CD4-positive, alpha-beta T cell treated with Interleukin-17A for 1 hour (primary cell): ENCODE results near the gene ITPR2.
A peak's percentile ranks its signal among the peaks of the same experiment; 100 is the strongest.
"Not testable (repeated sequence)": the region's sequence is repeated elsewhere in the genome, so short reads cannot be mapped to it uniquely, and the experiment has no call there.

Experiments
- DNase-seq: peaks from one replicate; pipeline ENCODE4 v3.0.0-alpha.2; 2020

ITPR2 gene

DNA sequence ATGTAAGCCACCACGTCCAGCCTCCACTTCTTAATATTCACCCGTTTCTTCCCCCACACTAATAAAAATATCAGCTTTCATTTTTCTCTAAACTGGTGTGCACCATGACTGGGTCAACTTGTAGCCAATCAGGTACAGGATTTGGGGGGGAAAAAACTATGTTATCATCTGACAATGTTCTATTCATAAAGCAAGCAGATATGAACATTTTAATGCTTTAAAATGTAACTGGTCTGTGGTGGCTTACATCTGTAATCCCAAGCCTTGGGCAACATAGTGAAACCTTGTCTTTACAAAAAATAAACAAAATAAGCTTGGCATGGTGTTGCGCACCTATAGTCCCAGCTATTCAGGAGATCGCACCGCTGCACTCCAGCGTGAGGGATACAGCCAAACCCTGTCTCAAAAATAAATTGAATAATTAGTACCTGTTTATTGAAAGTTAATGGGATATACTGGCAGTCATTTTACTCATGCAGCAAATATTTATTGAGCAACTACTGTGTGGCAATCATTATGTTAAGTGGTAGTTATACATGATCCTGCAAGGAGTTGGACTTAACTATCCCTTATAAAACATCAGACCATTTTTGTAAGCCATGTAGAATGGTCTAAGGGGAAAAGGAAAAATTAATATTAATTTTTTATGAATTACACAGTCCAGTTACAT lies 15.3 kb upstream of the ITPR2 start:
- DNase-seq: no peak

DNA sequence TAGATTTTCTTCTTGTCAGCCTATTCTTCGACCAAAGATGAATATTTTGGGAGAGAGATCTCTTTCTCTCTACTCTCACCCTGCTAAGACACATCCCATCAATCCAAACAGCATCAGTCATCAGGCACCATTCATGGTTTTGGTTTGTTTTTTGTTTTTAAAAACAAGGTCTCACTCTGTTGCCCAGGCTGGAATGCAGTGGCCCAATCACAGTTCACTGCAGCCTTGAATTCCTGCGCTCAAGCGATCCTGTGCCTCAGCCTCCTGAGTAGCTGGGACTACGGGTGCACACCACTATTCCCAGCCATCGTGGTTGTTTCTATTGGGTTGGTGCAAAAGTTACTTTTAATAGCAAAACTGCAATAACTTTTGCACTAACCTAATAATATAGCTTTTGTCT lies 14.4 kb upstream of the ITPR2 start:
- no peak for DNase-seq

DNA sequence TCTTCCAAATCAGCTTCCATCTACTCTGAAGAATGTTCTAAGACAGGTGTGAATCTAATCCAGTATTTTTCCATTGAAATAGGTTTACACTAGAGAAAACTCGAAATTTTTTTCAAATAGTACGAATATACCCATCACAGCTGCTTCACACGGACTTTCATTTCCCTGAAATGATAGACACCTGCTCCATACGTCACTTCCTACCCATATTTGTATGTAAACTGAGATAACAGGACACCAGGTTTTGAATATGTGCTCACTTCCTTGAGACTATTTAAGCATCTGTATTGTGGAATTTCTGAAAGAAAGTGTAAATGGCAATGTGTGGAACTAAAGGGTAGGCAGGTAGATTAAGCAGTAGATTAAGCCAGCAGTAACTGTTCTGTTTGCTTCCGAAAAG lies 13.4 kb upstream of the ITPR2 start:
- DNase-seq: no peak

DNA sequence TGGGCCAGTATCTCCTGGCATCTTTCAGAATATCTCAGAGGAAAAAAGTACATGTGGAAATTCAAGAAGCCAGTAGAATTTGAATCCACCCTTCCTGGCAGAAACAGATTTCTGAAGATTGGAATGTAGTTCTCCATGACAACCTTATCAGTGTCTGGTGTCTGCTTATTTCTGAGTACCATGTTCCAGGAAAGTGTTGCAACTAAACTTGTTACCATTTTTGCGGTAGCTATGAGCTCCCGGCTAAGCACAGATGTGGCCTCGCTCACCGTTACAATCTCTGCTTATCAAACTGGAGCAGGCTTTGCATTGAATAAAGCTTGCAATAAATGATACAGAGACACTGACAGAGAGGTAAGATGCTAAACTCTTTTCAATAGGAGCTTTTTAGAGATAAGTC lies 13.0 kb upstream of the ITPR2 start:
- DNase-seq: no peak

DNA sequence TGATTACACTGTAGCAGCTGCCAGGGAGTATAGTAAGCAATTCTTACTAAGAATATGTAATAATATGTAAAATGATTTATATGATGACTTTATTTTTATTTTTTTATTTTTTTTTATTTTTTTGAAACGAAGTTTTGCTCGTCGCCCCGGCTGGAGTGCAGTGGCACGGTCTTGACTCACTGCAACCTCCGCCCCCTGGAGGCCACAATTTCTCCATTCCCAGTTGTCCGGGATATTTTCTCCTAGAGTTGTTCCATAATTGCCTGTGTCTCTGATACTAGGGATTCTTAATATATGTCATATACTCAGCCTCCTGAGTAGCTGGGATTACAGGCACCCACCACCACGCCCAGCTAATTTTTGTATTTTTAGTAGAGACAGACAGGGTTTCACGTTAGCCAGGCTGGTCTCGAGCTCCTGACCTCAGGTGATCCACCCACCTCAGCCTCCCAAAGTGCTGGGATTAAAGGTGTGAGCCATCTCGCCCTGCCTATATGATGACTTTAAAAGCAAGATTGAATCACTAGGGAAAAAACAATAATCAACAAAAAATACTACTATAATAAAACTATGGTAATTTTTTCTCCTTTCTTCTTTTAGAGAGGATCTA lies 12.2 kb upstream of the ITPR2 start:
- peak; percentile 21 for DNase-seq

DNA sequence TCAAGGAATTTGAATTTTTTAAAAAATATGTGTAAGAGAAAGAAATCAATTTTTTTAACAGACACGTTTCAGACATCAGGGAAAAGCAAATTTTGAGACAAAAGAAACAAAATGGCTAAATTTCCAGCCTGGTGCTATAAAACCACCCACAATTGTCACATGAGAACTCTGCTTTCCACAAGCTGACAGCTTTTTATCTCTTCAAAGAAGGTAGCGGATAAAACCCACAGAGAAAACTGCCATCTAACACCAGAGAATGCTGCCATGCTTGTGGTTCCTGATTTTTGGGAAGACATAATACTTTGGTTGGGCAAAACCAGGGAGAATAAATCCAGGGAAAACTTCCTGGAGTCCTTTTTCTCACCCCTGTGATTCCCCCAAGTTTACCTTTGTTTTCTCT lies 10.3 kb upstream of the ITPR2 start:
- no peak for DNase-seq

DNA sequence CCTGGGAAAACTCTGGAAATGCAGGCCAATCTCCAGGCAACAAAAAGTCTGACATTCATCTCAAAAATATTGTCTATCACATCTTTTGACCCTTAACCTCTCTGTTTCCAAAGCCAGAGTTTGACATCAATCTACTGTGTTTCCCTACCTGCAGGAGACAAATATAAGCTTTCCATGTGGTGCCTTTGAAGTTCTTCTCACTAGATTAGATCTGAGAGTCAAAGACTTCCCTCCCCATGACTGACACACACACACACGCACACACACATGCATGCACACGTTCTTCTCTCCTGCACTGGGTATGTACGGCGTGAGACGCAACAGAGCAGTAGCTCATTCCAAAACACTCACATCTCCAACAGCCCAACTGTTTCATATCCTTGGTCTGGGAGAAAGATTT lies 8.1 kb upstream of the ITPR2 start:
- DNase-seq: no peak

DNA sequence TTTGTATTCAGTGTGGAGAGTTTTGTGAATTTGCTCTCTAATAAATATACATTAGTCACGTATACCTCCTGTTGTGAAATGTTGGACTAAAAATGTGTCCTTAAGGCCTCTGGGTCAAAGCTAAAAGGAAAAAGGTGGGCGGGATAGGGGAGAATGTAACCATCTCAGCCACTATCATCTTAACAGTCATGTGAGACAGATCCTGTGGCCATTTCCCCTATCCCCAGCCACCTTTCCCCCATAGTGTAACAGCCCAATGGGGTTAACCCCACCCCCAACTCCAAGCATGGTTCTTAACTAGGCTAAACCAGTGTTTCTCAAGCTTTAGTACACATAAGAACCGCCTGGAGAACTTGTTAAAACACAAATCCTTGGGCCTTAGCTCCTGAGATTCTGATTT lies 6.5 kb upstream of the ITPR2 start:
- DNase-seq: no peak

DNA sequence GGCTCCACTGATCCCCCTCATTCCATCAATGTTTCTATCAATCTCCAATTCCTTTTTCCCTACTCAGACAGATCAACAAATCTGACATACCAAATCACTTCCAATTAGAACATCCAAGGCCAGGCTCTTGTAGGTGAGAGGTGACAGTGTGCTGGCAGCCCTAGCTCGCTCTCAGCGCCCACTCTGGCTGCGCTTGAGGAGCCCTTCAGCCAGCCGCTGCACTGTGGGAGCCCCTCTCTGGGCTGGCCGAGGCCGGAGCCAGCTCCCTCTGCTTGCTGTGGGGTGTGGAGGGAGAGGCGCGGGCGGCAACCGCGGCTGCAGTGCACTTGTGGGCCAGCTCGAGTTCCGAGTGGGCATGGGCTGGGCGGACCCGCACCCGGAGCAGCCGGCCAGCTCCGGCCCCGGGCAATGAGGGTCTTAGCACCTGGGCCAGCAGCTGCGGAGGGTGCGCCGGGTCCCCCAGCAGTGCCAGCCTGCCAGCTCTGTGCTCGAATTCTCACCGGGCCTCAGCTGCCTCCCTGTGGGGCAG lies 6.0 kb upstream of the ITPR2 start:
- DNase-seq: no peak

DNA sequence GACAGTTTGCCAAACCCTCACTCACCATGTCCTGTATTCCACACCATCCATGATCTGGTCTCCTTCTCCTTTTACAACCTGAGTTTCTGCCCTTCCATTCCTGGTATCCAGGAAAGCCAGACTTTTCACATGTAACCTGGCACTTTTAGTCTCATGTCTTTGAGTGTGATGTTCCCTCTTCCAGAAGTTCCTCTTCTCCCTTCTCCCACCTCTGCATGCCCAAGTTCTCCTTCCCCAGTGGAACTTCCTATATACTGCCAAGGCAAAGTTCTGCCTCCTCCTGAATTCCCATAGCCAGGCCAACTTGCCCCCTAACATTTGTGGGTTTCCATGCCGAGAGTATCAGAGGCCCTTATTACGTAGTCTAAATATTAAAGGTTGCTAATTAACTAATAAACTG lies 3.2 kb upstream of the ITPR2 start:
- no peak for DNase-seq

DNA sequence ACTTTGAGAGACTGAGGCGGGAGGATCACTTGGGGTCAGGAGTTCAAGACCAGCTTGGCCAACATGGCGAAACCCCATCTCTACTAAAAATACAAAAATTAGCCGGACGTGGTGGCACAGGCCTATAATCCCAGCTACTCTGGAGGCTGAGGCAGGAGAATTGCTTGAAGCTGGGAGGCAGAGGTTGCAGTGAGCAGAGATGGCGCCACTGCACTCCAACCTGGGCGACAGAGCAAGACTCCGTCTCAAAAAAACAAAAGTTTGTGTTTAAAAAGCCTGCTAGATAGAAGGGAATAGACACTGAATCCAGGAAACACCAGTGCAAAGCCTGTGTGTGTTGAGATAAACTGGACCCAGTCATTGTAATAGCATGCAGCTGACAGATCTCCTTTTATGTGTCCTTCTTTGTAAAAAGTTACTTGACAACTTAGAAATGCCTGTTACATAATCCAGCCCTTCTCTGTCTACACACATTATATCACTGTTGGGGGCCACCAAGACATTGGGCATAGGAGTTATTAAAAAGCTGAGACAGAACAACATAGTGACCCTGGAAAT lies 1.6 kb upstream of the ITPR2 start:
- DNase-seq: not testable (repeated sequence)

DNA sequence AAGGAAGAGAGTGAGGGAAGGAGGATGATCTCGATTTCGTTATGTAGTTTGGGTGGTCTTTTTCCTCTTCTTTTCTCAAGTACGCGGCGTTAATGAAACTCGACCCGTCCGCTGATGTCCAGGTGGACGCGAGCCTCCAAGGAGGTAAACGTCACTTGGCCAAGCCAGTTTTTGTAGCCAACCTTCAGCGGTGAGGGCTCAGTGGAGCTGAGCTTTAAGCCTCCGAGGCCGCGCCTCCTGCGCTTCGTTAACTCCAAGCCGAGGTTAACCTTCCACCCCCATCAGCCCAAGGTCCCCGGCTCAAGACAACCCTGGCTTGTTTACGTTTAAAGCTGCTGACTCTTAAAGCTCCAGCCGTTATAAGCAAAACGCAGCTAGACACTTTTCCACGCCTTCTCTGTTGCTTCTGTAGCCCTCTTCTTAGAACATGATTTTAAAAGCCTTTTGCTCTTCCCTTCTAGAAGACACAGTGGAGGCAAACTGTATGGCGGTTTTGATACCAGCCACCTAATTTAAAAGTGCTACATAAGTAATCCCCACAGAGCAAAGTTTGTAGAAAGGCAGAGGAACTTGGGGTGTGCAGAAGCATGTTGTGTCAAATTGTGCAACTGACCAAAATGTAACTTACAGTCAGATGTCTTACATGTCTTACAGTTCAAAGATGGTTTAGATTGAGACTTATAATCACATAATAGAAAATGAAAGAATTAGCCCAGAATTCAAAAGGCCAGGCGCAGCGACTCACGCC lies 923 bp upstream of the ITPR2 start:
- DNase-seq: peak; percentile 27

DNA sequence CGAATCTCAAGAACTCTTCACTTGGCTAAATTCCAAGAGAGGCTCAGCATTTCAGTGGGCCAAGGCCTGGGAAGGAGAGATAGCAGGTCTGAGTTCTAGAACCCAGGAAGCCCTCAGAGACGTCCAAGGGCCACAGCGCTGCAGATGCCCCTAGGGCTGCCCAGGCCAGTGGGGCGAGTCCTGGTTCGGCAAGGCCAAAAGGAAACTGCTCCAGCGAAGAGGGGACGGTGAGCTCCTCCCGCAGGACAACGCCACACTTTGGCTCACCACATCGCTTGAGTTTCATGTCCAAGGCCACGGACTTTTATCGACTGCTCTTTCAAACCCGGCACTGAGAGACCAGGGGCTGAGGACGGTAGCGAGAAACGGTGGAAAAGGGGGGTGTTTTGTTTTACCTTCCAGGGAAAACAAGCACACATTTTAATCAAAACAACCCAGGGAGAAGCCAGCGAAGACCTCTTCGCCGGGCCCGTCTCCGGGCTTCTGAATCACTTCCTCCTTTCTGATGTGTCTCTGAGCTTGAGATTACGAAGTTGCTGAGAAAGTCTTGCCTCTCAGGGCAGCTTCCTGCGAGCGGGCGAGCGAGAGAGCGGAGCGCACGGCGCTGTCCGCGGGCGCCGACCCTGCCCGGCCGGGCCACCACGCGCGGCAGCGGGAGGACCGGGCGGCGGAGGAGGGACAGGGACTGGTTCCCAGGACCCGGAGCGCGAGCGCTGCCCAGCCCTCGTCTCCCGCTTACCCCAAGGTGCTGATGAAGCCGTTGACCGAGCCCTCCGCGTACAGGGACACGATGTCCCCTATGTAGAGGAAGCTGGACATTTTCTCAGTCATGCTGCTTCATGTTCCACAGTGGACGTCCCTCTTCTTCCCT lies 808 bp downstream of the ITPR2 start:
- peak; percentile 70 for DNase-seq

DNA sequence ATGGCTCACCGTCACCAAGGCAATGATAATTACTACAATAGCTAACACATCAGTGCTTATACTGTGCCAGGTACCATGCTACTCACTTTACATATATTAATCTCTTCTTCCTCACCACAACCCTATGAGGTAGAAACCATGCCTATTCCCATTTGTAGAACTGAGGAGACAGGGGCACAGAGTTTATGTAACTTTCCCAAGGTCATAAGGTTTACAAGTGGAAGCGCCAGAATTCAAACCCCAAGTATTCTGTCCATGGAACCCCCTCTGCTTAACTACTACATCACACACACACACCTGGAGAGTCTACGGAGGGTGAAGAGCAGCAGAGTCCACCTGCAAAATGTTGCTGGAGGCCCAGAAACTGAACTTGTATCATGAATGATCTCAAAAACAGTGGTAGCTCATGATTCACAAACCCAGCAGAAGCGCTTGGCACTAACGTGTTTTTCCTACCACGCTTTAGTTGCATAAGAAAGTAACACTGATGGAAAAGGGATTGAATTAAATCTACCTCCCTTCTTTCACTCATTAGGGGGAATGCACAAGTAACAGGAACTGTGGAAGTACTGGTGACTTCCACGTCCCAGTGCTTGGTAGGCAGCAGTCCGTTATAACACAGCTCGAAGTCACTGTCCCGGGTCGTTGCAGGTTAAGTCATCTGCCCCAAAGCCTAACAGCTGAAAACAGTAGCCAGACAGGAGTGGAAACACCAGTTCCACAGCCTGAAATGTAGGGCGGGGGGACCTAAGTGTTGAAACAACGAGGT lies 2.0 kb downstream of the ITPR2 start:
- DNase-seq: no peak

DNA sequence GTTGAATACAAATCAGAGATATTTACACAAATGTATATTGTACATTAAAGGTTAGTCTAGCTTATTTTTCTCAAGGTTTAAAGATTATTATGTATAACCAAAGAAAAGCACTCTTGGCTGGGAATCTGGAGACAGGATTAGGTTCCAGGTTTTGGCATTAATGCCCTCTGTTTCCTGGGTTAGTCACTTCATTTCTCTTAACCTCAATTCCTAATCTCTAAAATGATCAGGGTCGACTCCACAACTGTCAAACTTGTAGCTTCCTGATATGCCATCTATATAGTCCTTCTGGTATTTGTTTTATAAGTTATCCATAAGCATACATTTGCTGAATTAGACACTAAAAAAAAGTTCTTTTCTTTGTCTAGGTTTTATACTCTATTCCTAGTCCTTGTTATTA lies 2.6 kb downstream of the ITPR2 start:
- no peak for DNase-seq

DNA sequence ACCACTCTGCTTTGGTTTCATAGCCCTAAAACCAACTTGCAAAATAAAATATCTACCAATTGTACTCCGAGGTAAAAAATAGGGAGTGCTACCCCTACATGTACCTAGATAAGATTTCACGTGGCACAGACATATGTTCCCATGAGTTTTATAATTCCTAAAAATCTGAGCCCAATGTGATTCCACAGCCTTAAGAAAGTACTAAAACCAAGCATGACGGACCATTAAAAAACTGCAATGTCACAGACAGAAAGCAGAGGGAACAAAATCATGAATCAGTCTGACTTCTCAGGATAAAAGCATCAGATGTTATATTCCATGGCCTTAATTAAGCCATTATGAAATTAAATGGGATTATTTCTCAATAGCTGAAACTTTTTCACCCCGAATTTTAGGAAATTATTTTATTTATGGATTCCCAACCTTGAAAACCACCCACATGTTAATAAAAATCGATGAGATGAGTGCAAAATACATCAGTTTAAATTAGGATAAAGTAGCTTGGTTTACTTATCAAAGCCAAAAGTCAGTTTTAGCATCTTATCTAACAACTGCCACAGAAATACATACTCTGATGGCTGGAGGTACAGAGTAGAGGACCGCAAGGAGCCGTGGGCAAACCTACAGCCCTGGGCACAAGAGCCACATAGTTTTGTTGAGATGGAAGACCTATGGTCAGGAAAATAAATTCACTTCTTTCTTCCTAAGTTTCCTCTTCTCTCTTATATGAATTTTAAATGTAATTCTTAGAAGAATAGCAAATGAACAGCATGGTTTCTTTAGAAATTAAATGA lies 4.5 kb downstream of the ITPR2 start:
- no peak for DNase-seq

DNA sequence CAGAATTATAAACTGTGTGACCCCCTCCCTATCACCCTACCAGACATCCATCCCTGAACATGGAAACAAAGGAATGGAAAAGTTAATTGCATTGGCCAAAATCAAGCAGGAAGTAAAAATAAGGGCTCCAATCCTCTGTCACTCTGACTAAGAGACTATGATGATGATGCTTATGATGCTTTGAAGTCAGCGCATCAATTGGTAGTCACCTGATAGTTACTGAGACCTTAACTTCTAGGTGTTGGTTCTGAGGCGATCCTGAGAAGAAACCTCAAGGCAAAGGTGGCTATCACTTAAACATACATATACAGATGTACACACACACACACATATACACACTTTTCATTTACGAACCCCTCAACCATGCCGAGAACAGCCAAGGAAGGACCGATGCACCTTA lies 6.6 kb downstream of the ITPR2 start:
- DNase-seq: no peak

DNA sequence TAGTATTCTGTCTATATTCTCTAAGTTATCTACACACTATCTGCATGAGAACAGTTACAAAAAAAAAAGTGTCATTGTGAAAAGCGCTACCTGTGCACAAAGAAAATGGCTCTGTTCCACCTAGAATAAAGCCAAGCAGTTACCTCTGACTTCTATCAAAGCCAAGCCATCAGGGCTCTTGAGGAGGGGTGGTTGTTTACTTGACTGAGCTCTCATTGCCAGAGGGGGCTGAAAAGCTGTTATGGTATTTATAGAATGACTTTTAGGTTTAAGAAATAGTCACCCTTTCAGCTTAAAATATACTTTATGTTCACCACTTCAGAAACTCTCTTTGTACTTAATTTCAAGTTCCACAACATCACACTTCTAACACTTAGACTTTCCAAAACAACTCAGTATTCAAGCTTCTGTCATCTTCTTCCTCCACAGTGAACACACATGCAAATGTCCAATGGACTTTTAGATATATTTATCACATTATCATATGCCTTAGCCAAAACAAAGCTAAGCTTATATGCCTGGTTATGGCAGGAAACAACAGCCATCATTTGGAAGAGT lies 7.5 kb downstream of the ITPR2 start:
- no peak for DNase-seq

DNA sequence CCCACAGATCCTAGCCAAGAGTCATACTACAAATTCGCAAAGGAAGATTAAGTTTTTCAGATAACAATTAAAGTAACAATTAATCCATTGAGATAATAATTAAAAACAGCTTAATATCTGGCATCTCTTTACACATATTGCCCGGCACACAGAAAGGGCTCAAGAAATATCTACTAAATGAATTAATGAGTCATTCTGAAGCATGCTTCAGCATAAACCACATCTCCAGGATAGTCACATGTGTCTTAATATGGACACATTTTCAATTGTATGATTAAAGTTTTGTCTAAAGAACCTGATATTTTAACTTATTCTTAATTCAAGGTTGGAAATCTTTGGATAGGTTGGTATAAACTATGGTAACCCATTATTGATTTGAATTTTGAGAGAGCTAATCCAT lies 9.6 kb downstream of the ITPR2 start:
- DNase-seq: no peak

DNA sequence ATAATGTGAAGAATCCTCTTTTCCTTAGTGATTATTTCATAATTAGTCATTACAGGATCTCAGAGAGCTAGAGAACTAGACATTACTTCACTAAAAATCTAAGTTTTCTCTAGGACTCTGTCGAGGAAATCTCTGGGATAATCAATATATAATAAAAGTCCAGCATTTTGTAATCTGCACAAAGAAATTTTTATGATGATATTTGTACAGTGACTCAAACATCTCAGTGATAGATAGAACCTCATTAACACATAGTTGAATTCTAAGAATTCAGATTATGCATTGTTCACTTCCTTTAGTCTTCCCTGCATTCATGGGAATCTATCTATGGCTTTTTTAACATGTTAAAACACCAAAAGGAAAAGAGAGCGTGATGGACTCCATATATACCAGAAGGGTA lies 11.0 kb downstream of the ITPR2 start:
- DNase-seq: no peak

DNA sequence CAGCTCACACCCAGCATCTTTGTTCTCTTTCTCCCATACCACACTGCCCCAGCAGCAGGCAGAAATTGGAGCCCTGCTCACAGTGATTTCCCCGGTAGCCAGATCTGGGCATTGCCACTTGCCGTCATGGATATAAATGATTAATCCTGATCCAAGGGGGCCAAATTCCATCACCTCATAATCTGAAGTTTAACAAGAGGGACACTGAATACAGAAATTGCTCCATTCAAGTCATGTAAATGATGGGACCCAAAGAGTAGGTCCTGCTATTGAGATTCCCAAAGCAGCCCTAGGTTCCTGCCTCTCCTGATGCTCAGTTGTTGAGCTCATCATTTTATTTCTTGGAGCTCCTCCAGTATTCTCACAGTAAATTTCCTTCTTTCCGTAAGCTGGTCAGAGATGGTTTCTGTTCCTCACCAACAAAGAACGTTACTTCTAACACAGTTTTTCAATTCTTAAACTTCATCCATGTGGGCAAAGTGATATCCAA lies 11.7 kb downstream of the ITPR2 start:
- no peak for DNase-seq
